Osteoblast (primary cell): ENCODE data around the gene VGLL2. TPM values are rescaled to one million over a fixed set of nuclear protein-coding genes. Genes with fewer than 3 reads are reported as not detected.

Experiments used
- DNase-seq: peaks from one replicate; pipeline ENCODE4 v3.0.0; 2011; ENCODE audit warnings: low spot score, mixed read lengths; ENCODE audit not compliant: insufficient read length; ENCODE audit errors: missing footprints
- H2AFZ ChIP-seq: 2 replicates; pipeline ENCODE4 v1.6.0; 2011; ENCODE audit warnings: mild to moderate bottlenecking, low read length
- H3K27ac ChIP-seq: 2 replicates; pipeline ENCODE4 v1.5.1; 2011; ENCODE audit warnings: mild to moderate bottlenecking, low read depth, low read length, moderate library complexity
- H3K27me3 ChIP-seq: 2 replicates; pipeline ENCODE4 v1.6.0; 2012; ENCODE audit warnings: mild to moderate bottlenecking, control low read depth, inconsistent platforms, low read length, moderate library complexity; ENCODE audit not compliant: insufficient read depth
- H3K36me3 ChIP-seq: 2 replicates; pipeline ENCODE4 v1.5.1; 2011; ENCODE audit warnings: mild to moderate bottlenecking, low read length, control low read depth, moderate library complexity; ENCODE audit not compliant: insufficient read depth
- H3K4me1 ChIP-seq: 2 replicates; pipeline ENCODE4 v1.5.1; 2011; ENCODE audit warnings: mild to moderate bottlenecking, low read length, control low read depth, moderate library complexity; ENCODE audit not compliant: insufficient read depth
- H3K4me2 ChIP-seq: 2 replicates; pipeline ENCODE4 v1.6.0; 2011; ENCODE audit warnings: mild to moderate bottlenecking, low read length; ENCODE audit not compliant: insufficient read depth
- H3K4me3 ChIP-seq: fragments of 200-600 bp; sonication (generic); 3 replicates; pipeline ENCODE4 v1.5.1; 2012; ENCODE audit warnings: mild to moderate bottlenecking, low read length, inconsistent platforms; ENCODE audit not compliant: insufficient read depth
- H3K79me2 ChIP-seq: 2 replicates; pipeline ENCODE4 v1.6.0; 2012; ENCODE audit warnings: mild to moderate bottlenecking, low read length, control low read depth, inconsistent platforms; ENCODE audit not compliant: insufficient read depth
- H3K9me3 ChIP-seq: 2 replicates; pipeline ENCODE4 v1.5.1; 2011; ENCODE audit warnings: low read depth, low read length, control low read depth
- H4K20me1 ChIP-seq: 2 replicates; pipeline ENCODE4 v1.6.0; 2012; ENCODE audit warnings: mild to moderate bottlenecking, low read length, control low read depth; ENCODE audit not compliant: insufficient read depth
- total RNA-seq: library from RNA; depleted of rRNA; stranded (reverse); fragments of >200 nt; gene quantifications from 2 replicates; pipeline ENCODE4 v1.2.3, GENCODE V29; 2012
- TF ChIP-seq, protein P1 (sequence below): IDR thresholded peaks from 2 replicates; pipeline ENCODE4 v1.5.1; 2011; ENCODE audit warnings: mild to moderate bottlenecking, low read depth, low read length, moderate library complexity; ENCODE audit errors: extremely low read depth

The VGLL2 gene
- total RNA-seq, 1 donor = not detected

- Histone ChIP-seq H3K4me1 (peaks cover 7% of the 10 kb centered on the region), H3K27ac (no peak overlapping the region), H3K4me3 (no peak overlapping the region), H3K27me3 (peaks cover 76% of the 10 kb centered on the region), H3K79me2 (no peaks in the 10 kb centered on the region), H3K36me3 (no peaks in the 10 kb centered on the region), H3K9me3 (peaks cover 2% of the 10 kb centered on the region), H3K4me2 (no peak overlapping the region), H2AFZ (no peak overlapping the region), H4K20me1 (no peaks in the 10 kb centered on the region)
- TF ChIP-seq, protein P1, sequence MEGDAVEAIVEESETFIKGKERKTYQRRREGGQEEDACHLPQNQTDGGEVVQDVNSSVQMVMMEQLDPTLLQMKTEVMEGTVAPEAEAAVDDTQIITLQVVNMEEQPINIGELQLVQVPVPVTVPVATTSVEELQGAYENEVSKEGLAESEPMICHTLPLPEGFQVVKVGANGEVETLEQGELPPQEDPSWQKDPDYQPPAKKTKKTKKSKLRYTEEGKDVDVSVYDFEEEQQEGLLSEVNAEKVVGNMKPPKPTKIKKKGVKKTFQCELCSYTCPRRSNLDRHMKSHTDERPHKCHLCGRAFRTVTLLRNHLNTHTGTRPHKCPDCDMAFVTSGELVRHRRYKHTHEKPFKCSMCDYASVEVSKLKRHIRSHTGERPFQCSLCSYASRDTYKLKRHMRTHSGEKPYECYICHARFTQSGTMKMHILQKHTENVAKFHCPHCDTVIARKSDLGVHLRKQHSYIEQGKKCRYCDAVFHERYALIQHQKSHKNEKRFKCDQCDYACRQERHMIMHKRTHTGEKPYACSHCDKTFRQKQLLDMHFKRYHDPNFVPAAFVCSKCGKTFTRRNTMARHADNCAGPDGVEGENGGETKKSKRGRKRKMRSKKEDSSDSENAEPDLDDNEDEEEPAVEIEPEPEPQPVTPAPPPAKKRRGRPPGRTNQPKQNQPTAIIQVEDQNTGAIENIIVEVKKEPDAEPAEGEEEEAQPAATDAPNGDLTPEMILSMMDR = no peak
- no peak for DNase-seq
Observed at GRCh38 chr6:117262799-117263198, 2.6 kb upstream of the VGLL2 start.

DNA sequence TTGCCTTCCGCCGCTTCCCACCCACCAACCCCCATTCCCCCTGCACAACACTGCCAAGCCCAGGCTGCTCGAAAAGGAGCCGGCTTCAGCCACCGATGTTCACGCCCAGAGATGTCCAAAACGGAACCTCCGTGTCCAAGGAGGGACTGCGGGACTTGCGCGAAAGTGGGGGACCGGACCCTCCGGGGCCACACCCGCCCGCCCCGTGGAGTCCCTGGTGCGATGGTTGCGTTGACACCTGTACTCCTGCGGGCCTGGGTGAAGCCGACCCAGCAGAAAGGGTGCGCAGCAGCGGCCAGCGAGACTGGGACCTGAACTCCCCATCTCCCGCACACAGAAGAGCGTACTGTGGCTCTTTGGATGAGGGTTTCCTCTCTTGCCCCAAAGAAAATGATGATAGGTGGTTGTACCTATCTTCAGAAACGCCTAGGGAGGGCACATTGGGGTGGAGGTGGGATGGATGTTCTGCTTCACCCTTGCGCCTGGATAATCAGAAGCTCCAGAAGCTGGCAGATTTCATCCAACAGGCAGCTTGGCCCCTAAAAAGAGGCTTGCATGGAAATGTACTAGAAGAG is 1.9 kb upstream of the VGLL2 start:
- Histone ChIP-seq H2AFZ (no peak overlapping the region), H3K27ac (no peak overlapping the region), H3K4me3 (no peak overlapping the region), H3K4me1 (peaks cover 7% of the 10 kb centered on the region), H3K27me3 (peaks cover 82% of the 10 kb centered on the region), H4K20me1 (no peaks in the 10 kb centered on the region), H3K4me2 (no peak overlapping the region), H3K79me2 (no peaks in the 10 kb centered on the region), H3K9me3 (peaks cover 2% of the 10 kb centered on the region), H3K36me3 (no peaks in the 10 kb centered on the region)
- TF ChIP-seq, protein P1 = no peak
- DNase-seq = peak; percentile 73

- Histone ChIP-seq H2AFZ (no peak overlapping the region), H3K4me3 (peak overlapping the region; percentile 59), H3K9me3 (peaks cover 2% of the 10 kb centered on the region), H3K79me2 (no peaks in the 10 kb centered on the region), H3K4me1 (peaks cover 7% of the 10 kb centered on the region), H3K27me3 (peaks cover 91% of the 10 kb centered on the region), H3K36me3 (no peaks in the 10 kb centered on the region), H3K4me2 (peak overlapping the region; percentile 65), H3K27ac (no peak overlapping the region), H4K20me1 (no peaks in the 10 kb centered on the region)
- peak; percentile 72 for DNase-seq
- TF ChIP-seq, protein P1 = no peak
Observed at GRCh38 chr6:117264369-117264691, 1.0 kb upstream of the VGLL2 start.

GRCh38 chr6:117264692-117265409 is 507 bp upstream of the VGLL2 start:
- Histone ChIP-seq H4K20me1 (no peaks in the 10 kb centered on the region), H3K4me1 (peaks cover 7% of the 10 kb centered on the region), H3K36me3 (no peaks in the 10 kb centered on the region), H3K4me2 (peak overlapping the region; percentile 65), H3K79me2 (no peaks in the 10 kb centered on the region), H3K27me3 (peaks cover 96% of the 10 kb centered on the region), H3K27ac (no peak overlapping the region), H2AFZ (peak overlapping the region; percentile 67), H3K4me3 (peak overlapping the region; percentile 59), H3K9me3 (peaks cover 2% of the 10 kb centered on the region)
- TF ChIP-seq, protein P1 = no peak
- peak; percentile 73 for DNase-seq
